PC-3 (cell line): ENCODE results near the gene ELMOD3. TPM values are rescaled to one million over a fixed set of nuclear protein-coding genes. Genes with fewer than 3 reads are reported as not detected.

Experiments
- ATAC-seq: fragments of 200-7000 bp; cut with Tn5 transposase; 2 replicates; pipeline ENCODE4 v1.9.1; 2020; ENCODE audit warnings: mild to moderate bottlenecking, moderate library complexity
- BruUV-seq: library from RNA; stranded (reverse); fragments of 400-500 nt; replicated peaks from 2 replicates; lab custom pipeline; 2021; lab: Mats Ljungman, UMichigan
- CTCF ChIA-PET: fragments of 300-600 bp; sonication (Branson Sonifier 250); formaldehyde crosslinking; loops from one replicate; lab custom pipeline; 2022; ENCODE audit warnings: antibody characterized with exemption; lab: Charles Lee
- POLR2A ChIA-PET: fragments of 300-600 bp; sonication (Branson Sonifier 250); formaldehyde crosslinking; loops from one replicate; lab custom pipeline; 2022; ENCODE audit warnings: antibody characterized with exemption; ENCODE audit not compliant: unreplicated experiment; lab: Charles Lee
- DNase-seq: peaks from one replicate; pipeline ENCODE4 v3.0.0-alpha.2; 2015
- H2AFZ ChIP-seq: fragments of 300-600 bp; sonication (generic); 2 replicates; pipeline ENCODE4 v1.6.0; 2016; ENCODE audit warnings: antibody characterized with exemption, low read length
- H3F3A ChIP-seq: fragments of 300-600 bp; sonication (generic); one replicate; pipeline ENCODE4 v1.6.0; 2017; ENCODE audit warnings: antibody characterized with exemption, low read length, control low read depth, mild to moderate bottlenecking; ENCODE audit not compliant: unreplicated experiment
- H3K27ac ChIP-seq: fragments of 300-600 bp; sonication (generic); 2 replicates; pipeline ENCODE4 v1.5.1; 2016; ENCODE audit warnings: mild to moderate bottlenecking, low read length
- H3K27me3 ChIP-seq: fragments of 300-600 bp; sonication (generic); 2 replicates; pipeline ENCODE4 v1.6.1; 2016; ENCODE audit warnings: low read length, mixed read lengths
- H3K36me3 ChIP-seq: fragments of 300-600 bp; sonication (generic); 2 replicates; pipeline ENCODE4 v1.6.1; 2016; ENCODE audit warnings: low read depth, mixed run types, low read length, mixed read lengths
- H3K4me1 ChIP-seq: fragments of 300-600 bp; sonication (generic); 2 replicates; pipeline ENCODE4 v1.5.1; 2016; ENCODE audit warnings: low read length; ENCODE audit not compliant: insufficient read depth
- H3K4me2 ChIP-seq: fragments of 300-600 bp; sonication (generic); 2 replicates; pipeline ENCODE4 v1.6.0; 2016; ENCODE audit warnings: low read length
- H3K4me3 ChIP-seq: fragments of 300-600 bp; sonication (generic); 2 replicates; pipeline ENCODE4 v1.5.1; 2016; ENCODE audit warnings: mild to moderate bottlenecking, low read length, mixed read lengths
- H3K79me2 ChIP-seq: fragments of 300-600 bp; sonication (generic); 2 replicates; pipeline ENCODE4 v1.6.1; 2017; ENCODE audit warnings: low read length, mixed read lengths
- H3K9ac ChIP-seq: fragments of 300-600 bp; sonication (generic); 2 replicates; pipeline ENCODE4 v1.6.0; 2016; ENCODE audit warnings: mild to moderate bottlenecking, low read length
- H3K9me2 ChIP-seq: fragments of 300-600 bp; sonication (generic); replicated peaks from 2 replicates; pipeline ENCODE4 v1.6.1; 2016; ENCODE audit warnings: mixed run types, low read length, mixed read lengths
- H3K9me3 ChIP-seq: fragments of 300-600 bp; sonication (generic); 2 replicates; pipeline ENCODE4 v1.6.1; 2016; ENCODE audit warnings: low read length, mixed read lengths
- H4K20me1 ChIP-seq: fragments of 300-600 bp; sonication (generic); 2 replicates; pipeline ENCODE4 v1.6.1; 2016; ENCODE audit warnings: low read length, mixed read lengths
- CTCF ChIP-seq: fragments of 300-600 bp; sonication (generic); conservative IDR thresholded peaks from 2 replicates; pipeline ENCODE4 v1.5.1; 2017; ENCODE audit warnings: antibody characterized with exemption, low read depth, mild to moderate bottlenecking, low read length
- EZH2 ChIP-seq: fragments of 300-600 bp; sonication (generic); IDR thresholded peaks from one replicate; pipeline ENCODE4 v1.6.1; 2017; ENCODE audit warnings: antibody characterized with exemption, mild to moderate bottlenecking, low read length; ENCODE audit not compliant: unreplicated experiment
- EZH2phosphoT487 ChIP-seq: fragments of 300-600 bp; sonication (generic); IDR thresholded peaks from 2 replicates; pipeline ENCODE4 v1.6.1; 2018; ENCODE audit warnings: mild to moderate bottlenecking, antibody characterized with exemption, low read length, borderline replicate concordance
- intact Hi-C: fragments of 100-400 bp; cut with micrococcal nuclease; formaldehyde crosslinking; loops from 2 replicates; pipeline ENCODE4 v1.9.0; 2023
- total RNA-seq: library from RNA; depleted of rRNA; stranded (reverse); fragments of >200 nt; gene quantifications from 2 replicates; pipeline ENCODE4 v1.2.3, GENCODE V29; 2014

The ELMOD3 gene
- total RNA-seq, 1 experiment from 2014 or later: 19.0 TPM

- H3K36me3 ChIP-seq: peaks cover 4% of the 10 kb centered on the region
- no peaks in the 10 kb centered on the region for H3K27me3 ChIP-seq
- DNase-seq (no peak), ATAC-seq (peak; percentile 76)
- H4K20me1 ChIP-seq: no peaks in the 10 kb centered on the region
- no peaks in the 10 kb centered on the region; the same call in 1 of the 2 replicates for H3K4me1 ChIP-seq
- no peak overlapping the region for H3K27ac ChIP-seq
- no peaks in the 10 kb centered on the region for H3F3A ChIP-seq
- TF ChIP-seq EZH2phosphoT487 (no peak), CTCF (no peak)
- H3K9me2 ChIP-seq: no peaks in the 10 kb centered on the region
- no TSS peak for BruUV-seq
- H3K9ac ChIP-seq: no peak overlapping the region
- CTCF ChIA-PET: no interaction called here
- intact Hi-C loops: no loop called here
- H2AFZ ChIP-seq: no peak overlapping the region
- H3K4me3 ChIP-seq: no peak overlapping the region
- peak overlapping the region; percentile 55 for H3K4me2 ChIP-seq
- H3K79me2 ChIP-seq: no peaks in the 10 kb centered on the region
- H3K9me3 ChIP-seq: no peaks in the 10 kb centered on the region
- POLR2A ChIA-PET: no interaction called here
These were observed 14.3 kb upstream of the ELMOD3 start for GRCh38 chr2:85340034-85340892.

GRCh38 chr2:85341269-85342029 lies 13.1 kb upstream of the ELMOD3 start:
- no peaks in the 10 kb centered on the region for H3K9me3 ChIP-seq
- no peaks in the 10 kb centered on the region for H4K20me1 ChIP-seq
- no peak overlapping the region for H3K27ac ChIP-seq
- H3K4me3 ChIP-seq: no peak overlapping the region
- ATAC-seq (no peak), DNase-seq (no peak)
- TF ChIP-seq EZH2phosphoT487: no peak
- no peak for TF ChIP-seq CTCF
- no peak for TF ChIP-seq EZH2
- intact Hi-C loops: no loop called here
- no peaks in the 10 kb centered on the region for H3K9me2 ChIP-seq
- no peak overlapping the region for H3K4me2 ChIP-seq
- H3K79me2 ChIP-seq: no peaks in the 10 kb centered on the region
- H3K27me3 ChIP-seq: no peaks in the 10 kb centered on the region
- peaks cover 15% of the 10 kb centered on the region for H3K36me3 ChIP-seq
- ChIA-PET CTCF (no interaction called here), POLR2A (interaction anchor here (0.6 kb wide), 1 partner anchor 206 kb away, joined by 3 read pairs; no protein-coding TSS in a partner anchor)
- H3K4me1 ChIP-seq: no peaks in the 10 kb centered on the region; the same call in 1 of the 2 replicates
- no peak overlapping the region for H2AFZ ChIP-seq
- H3K9ac ChIP-seq: no peak overlapping the region
- no peaks in the 10 kb centered on the region for H3F3A ChIP-seq
- BruUV-seq: no TSS peak
